Fibroblast of the aortic adventitia (primary cell): ENCODE data around the gene R3HCC1L. TPM values are rescaled to one million over a fixed set of nuclear protein-coding genes. Genes with fewer than 3 reads are reported as not detected.

ENCODE experiments used
- DNase-seq: peaks from one replicate; pipeline ENCODE4 v3.0.0-alpha.2; 2010; ENCODE audit warnings: low read depth
- H3K4me3 ChIP-seq: 2 replicates; pipeline ENCODE4 v1.5.1; 2011; ENCODE audit warnings: low read depth, mild to moderate bottlenecking, control low read depth, low read length, moderate library complexity
- CTCF ChIP-seq: IDR thresholded peaks from 2 replicates; pipeline ENCODE4 v1.5.1; 2011; ENCODE audit warnings: mild to moderate bottlenecking, low read length, control low read depth, inconsistent platforms; ENCODE audit not compliant: insufficient read depth
- total RNA-seq: library from RNA; depleted of rRNA; stranded (reverse); fragments of >200 nt; gene quantifications from 2 replicates; pipeline ENCODE4 v1.2.3, GENCODE V29; 2012; ENCODE audit warnings: low replicate concordance

The R3HCC1L gene
- total RNA-seq, 1 donor: 10.8 TPM

- no peak for TF ChIP-seq CTCF
- no peak for DNase-seq
- H3K4me3 ChIP-seq: no peak overlapping the region
These were observed 29.5 kb downstream of the R3HCC1L start for GRCh38 chr10:98163941-98164340.

GRCh38 chr10:98167191-98167590 is 32.7 kb downstream of the R3HCC1L start:
- DNase-seq: no peak
- no peak for TF ChIP-seq CTCF
- no peak overlapping the region for H3K4me3 ChIP-seq

DNA sequence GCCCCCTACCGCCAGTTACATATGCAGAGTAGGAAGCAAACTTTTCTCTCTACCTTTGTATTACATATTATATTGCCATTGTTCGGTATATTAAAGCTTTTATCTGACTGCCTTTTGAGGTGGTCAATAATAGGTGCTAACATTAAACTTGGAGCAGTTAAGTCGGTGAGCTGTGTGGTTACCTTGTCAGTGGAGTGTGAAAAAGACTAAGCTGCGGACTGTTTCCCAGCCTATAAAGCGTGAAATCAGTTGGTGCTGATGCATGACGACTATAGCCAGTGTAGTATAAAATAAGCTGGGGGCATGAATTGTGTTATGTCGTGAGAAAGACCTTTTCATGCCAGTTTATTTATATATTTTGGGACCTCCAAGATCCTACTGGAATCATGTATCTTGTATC is 33.7 kb downstream of the R3HCC1L start:
- H3K4me3 ChIP-seq: no peak overlapping the region
- TF ChIP-seq CTCF: no peak
- DNase-seq: no peak

DNA sequence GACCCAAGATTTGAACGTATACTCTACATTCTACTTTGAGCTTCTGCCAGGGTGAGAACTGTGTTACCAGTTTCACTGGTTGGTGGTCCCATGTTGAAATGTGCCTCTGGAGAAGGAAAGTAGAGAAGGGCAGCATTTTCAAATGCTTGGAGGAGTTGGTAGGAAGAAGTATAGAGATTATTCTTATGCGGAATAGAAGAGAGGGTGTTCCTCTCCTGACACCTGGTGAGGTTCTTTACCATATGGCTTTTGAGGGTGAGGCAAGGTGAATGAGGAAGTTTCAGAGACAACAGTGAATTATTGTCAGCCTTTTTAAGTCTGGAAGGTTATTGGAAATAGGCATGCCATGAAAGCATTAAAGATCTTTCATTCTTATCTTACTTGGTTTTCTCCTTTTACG is 34.3 kb downstream of the R3HCC1L start:
- no peak for DNase-seq
- no peak for TF ChIP-seq CTCF
- no peak overlapping the region for H3K4me3 ChIP-seq

GRCh38 chr10:98169379-98169778 is 34.9 kb downstream of the R3HCC1L start:
- no peak for TF ChIP-seq CTCF
- DNase-seq: no peak
- H3K4me3 ChIP-seq: no peak overlapping the region

DNA sequence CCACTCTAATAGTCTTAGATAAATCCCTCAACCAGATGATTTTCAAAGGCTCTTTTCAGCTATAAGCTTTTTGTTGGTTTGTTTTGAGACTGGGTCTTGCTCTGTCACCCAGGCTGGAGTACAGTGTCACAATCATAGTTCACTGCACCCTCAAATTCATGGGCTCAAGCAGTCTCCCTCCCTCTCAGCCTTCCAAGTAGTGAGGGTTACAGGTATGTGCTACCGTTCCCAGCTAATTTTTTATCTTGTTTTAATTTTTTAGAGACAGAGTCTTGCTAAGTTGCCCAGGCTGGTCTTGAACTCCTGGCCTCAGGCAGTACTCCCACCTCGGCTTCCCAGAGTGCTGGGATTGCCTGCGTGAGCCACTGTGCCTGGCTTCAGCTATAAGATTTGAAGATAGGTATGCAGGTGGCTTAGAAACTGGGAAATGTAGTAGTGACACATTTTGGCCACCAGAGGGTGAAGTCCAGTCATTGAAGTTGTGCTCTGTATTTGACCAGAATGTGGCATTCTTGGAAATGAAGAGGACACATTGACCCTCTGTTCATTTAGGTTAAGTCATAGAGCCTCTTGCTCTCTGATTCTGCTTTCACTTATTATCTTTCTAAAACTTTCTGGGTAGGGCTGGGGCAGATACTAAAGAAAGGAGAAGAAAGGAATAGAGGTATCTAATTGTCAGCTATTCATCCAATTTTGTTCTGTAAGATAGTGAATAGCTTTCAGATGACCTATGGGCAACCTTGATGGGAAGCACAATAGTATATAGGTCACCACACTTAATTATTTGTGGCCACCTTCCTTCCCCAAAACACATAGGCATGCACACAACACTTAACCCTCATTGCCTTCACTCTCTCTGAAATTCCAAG is 36.0 kb downstream of the R3HCC1L start:
- DNase-seq: peak; percentile 60
- TF ChIP-seq CTCF: peak; percentile 81
- no peak overlapping the region for H3K4me3 ChIP-seq
